HL-60 (cell line): Measurements from ENCODE around the gene NUDCD3.

Source experiments
- DNase-seq, 2 experiments: peaks; one replicate each; pipeline ENCODE4 v3.0.0-alpha.2; 2010 to 2020; ENCODE audit warnings: low read depth in 1 of 2, low spot score in 1 of 2
- H3K27ac ChIP-seq: fragments of 250-450 bp; sonication (Bioruptor Pico); replicated peaks from 2 replicates; pipeline ENCODE4 v1.5.1; 2020; ENCODE audit warnings: mild to moderate bottlenecking, moderate library complexity
- H3K27me3 ChIP-seq: fragments of 250-450 bp; sonication (Bioruptor Pico); 2 replicates; pipeline ENCODE4 v1.5.1; 2021; ENCODE audit warnings: mild to moderate bottlenecking, moderate library complexity; ENCODE audit not compliant: insufficient read depth, poor library complexity, severe bottlenecking
- H3K4me3 ChIP-seq: replicated peaks from 2 replicates; pipeline ENCODE4 v1.5.1; 2011; ENCODE audit warnings: mild to moderate bottlenecking, control low read depth, low read length; ENCODE audit not compliant: insufficient read depth
- CTCF ChIP-seq: IDR thresholded peaks from one replicate; pipeline ENCODE4 v1.5.1; 2011; ENCODE audit warnings: low read length, control low read depth, inconsistent platforms; ENCODE audit not compliant: insufficient read depth
- GABPA ChIP-seq: IDR thresholded peaks from 2 replicates; pipeline ENCODE4 v1.6.1; 2012; ENCODE audit warnings: low read depth
- POLR2AphosphoS5 ChIP-seq: IDR thresholded peaks from 2 replicates; pipeline ENCODE4 v1.6.1; 2012; ENCODE audit warnings: low read depth
- REST ChIP-seq: IDR thresholded peaks from 2 replicates; pipeline ENCODE4 v1.6.1; 2012; ENCODE audit warnings: low read depth; ENCODE audit not compliant: insufficient replicate concordance
- SPI1 ChIP-seq: IDR thresholded peaks from 2 replicates; pipeline ENCODE4 v1.6.1; 2012; ENCODE audit warnings: low read depth, mild to moderate bottlenecking, borderline replicate concordance

NUDCD3 gene

GRCh38 chr7:44461387-44461786 is 29.1 kb downstream of the NUDCD3 start:
- Histone ChIP-seq H3K4me3 (no peak overlapping the region), H3K27me3 (no peaks in the 10 kb centered on the region), H3K27ac (no peak overlapping the region)
- TF ChIP-seq REST (no peak), CTCF (no peak), SPI1 (no peak), POLR2AphosphoS5 (no peak), GABPA (no peak)
- no peak for DNase-seq

GRCh38 chr7:44460325-44460724 is 30.1 kb downstream of the NUDCD3 start:
- peak in 1 of 2 experiments; percentile 42 for DNase-seq
- Histone ChIP-seq H3K27me3 (no peaks in the 10 kb centered on the region), H3K4me3 (no peak overlapping the region), H3K27ac (no peak overlapping the region)
- TF ChIP-seq GABPA (no peak), CTCF (no peak), REST (no peak), POLR2AphosphoS5 (no peak), SPI1 (peak; percentile 23; the same call in 1 of the 2 replicates)

GRCh38 chr7:44455155-44455554 is 35.3 kb downstream of the NUDCD3 start:
- Histone ChIP-seq H3K27ac (no peak overlapping the region), H3K27me3 (no peaks in the 10 kb centered on the region), H3K4me3 (no peak overlapping the region)
- no peak for DNase-seq
- TF ChIP-seq GABPA = no peak
- TF ChIP-seq SPI1 = no peak
- no peak for TF ChIP-seq REST
- no peak for TF ChIP-seq CTCF
- no peak for TF ChIP-seq POLR2AphosphoS5
